ENCODE results near the gene ABCB8. TPM values are rescaled to one million over a fixed set of nuclear protein-coding genes. Genes with fewer than 3 reads are reported as not detected.

The ABCB8 gene
- total and polyA plus RNA-seq, 9 of the 15 experiments (the other 6 are each of a cell fraction or from before 2014, with no cell fraction given) = 7.6 to 106 (median 36.3) TPM

GRCh38 chr7:150994838-150995510, 33.3 kb upstream of the ABCB8 start (continued):
- TF ChIP-seq HES1 (IDR thresholded peaks at IDR 0.05; ENCODE audit: low read depth) = no peak
- TF ChIP-seq ILK (tag; IDR thresholded peaks at IDR 0.05; ENCODE audit: borderline replicate concordance, low read depth) = no peak
- no peak for TF ChIP-seq ZNF3 (CRISPR knock-in tag; IDR thresholded peaks at IDR 0.05)
- TF ChIP-seq ZNF143 (CRISPR knock-in tag; IDR thresholded peaks at IDR 0.05) = no peak
- TF ChIP-seq TEAD2 (tag; IDR thresholded peaks at IDR 0.05) = no peak
- no peak for TF ChIP-seq GTF3C2 (IDR thresholded peaks at IDR 0.05; ENCODE audit: borderline replicate concordance, extremely low read depth, insufficient read length)
- no peak for TF ChIP-seq DACH1 (IDR thresholded peaks at IDR 0.05; ENCODE audit: partially characterized antibody)
- no peak for TF ChIP-seq ZC3H4 (CRISPR knock-in tag; IDR thresholded peaks at IDR 0.05; ENCODE audit: borderline replicate concordance)
- no peak for TF ChIP-seq ZBTB9 (CRISPR knock-in tag; IDR thresholded peaks at IDR 0.05)
- no peak for TF ChIP-seq SFPQ (IDR thresholded peaks at IDR 0.05; ENCODE audit: low read depth, low read length)
- TF ChIP-seq NR3C1 (CRISPR knock-in tag; IDR thresholded peaks at IDR 0.05) = 0 out of 2 replicates have a peak, but pooled peaks have one; percentile 22
- no peak for TF ChIP-seq MYBL2 (IDR thresholded peaks at IDR 0.05; ENCODE audit: low read depth)
- TF ChIP-seq MYBL2 (CRISPR knock-in tag; IDR thresholded peaks at IDR 0.05; ENCODE audit: borderline replicate concordance) = no peak; the same call in 1 of the 2 replicates
- no peak for TF ChIP-seq KAT7 (CRISPR knock-in tag; IDR thresholded peaks at IDR 0.05; ENCODE audit: borderline replicate concordance)
- TF ChIP-seq ZNF561 (CRISPR knock-in tag; conservative IDR thresholded peaks at IDR 0.05) = no peak
- TF ChIP-seq ZNF445 (CRISPR knock-in tag; IDR thresholded peaks at IDR 0.05; ENCODE audit: low read depth) = no peak
- no peak for TF ChIP-seq ZNF347 (CRISPR knock-in tag; IDR thresholded peaks at IDR 0.05; ENCODE audit: low read depth)
- no peak for TF ChIP-seq ZNF280A (IDR thresholded peaks at IDR 0.05; ENCODE audit: low read depth, partially characterized antibody)
- no peak for TF ChIP-seq ZNF354B (CRISPR knock-in tag; IDR thresholded peaks at IDR 0.05)

All from K562 (cell line).